ENCODE results near the gene TGM1. TPM values are rescaled to one million over a fixed set of nuclear protein-coding genes. Genes with fewer than 3 reads are reported as not detected.
"Not testable (repeated sequence)": the region's sequence is repeated elsewhere in the genome, so short reads cannot be mapped to it uniquely, and the experiment has no call there.

Gene TGM1
- total RNA-seq, 2 donors from 2014 or later = 0.40 to 3.9 TPM

DNA sequence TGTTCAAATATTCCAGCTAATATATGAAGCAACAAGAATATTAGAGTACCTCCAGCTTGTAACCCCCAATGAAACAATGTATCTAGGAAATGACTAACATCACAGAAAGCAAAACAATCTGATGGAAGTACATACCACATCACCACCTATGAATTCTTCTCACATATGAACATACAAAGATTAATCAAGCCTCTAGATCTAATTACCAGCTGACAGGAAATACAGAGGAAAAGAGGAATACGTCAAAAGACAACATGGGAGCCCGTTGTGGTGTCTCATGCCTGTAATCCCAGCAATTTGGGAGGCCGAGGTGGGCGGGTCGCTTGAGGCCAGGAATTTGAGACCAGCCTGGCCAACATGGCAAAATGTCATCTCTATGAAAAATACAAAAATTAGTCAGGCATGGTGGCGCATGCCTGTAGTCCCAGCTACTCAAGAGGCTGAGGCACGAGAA, 38.3 kb downstream of the TGM1 start:
- no peaks in the 10 kb centered on the region for H3K4me1 ChIP-seq

DNA sequence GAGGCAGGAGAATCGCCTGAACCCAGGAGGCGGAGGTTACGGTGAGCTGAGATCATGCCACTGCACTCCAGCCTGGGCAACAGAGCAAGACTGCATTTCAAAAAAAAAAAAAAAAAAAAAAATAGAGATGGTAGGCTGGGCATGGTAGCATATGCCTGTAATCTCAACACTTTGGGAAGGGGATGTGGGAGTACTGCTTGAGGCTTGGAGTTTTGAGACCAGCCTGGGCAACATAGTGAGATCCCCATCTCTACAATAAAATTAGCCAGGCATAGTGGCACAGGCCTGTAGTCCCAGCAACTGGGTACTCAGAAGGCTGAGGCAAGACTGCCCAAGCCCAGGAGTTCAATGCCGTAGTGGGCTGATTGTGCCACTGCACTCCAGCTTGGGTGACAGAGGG, 40.0 kb downstream of the TGM1 start:
- H3K27me3 ChIP-seq; H3K4me1 ChIP-seq; H3K9me3 ChIP-seq; H3K4me3 ChIP-seq; H3K27ac ChIP-seq; DNase-seq; intact Hi-C loops (cut with DNase I); H3K36me3 ChIP-seq; H3K9ac ChIP-seq (ENCODE audit: low read depth in 2 of 2, low read length in 2 of 2): not testable (repeated sequence)

More for the DNA sequence above, 38.3 kb downstream of the TGM1 start:
- no peaks in the 10 kb centered on the region for H3K27me3 ChIP-seq
- TF ChIP-seq CTCF (IDR thresholded peaks at IDR 0.05) = no peak
- intact Hi-C loops (cut with DNase I) = no loop called here
- H3K27ac ChIP-seq = no peak overlapping the region
- no peak overlapping the region for H3K4me3 ChIP-seq
- no peaks in the 10 kb centered on the region for H3K9me3 ChIP-seq
- DNase-seq = no peak
- no peak overlapping the region for H3K9ac ChIP-seq (ENCODE audit: low read depth in 2 of 2, low read length in 2 of 2)
- H3K36me3 ChIP-seq = no peaks in the 10 kb centered on the region

- no peak for DNase-seq
- H3K9ac ChIP-seq (ENCODE audit: low read depth in 2 of 2, low read length in 2 of 2) = no peak overlapping the region
- no peaks in the 10 kb centered on the region for H3K27me3 ChIP-seq
- no peaks in the 10 kb centered on the region for H3K36me3 ChIP-seq
- TF ChIP-seq CTCF (IDR thresholded peaks at IDR 0.05) = no peak
- H3K27ac ChIP-seq = no peak overlapping the region
- no peaks in the 10 kb centered on the region for H3K4me1 ChIP-seq
- no peak overlapping the region for H3K4me3 ChIP-seq
- intact Hi-C loops (cut with DNase I) = no loop called here
- no peaks in the 10 kb centered on the region for H3K9me3 ChIP-seq
These were observed 43.5 kb downstream of the TGM1 start for GRCh38 chr14:24219521-24219920.

DNA sequence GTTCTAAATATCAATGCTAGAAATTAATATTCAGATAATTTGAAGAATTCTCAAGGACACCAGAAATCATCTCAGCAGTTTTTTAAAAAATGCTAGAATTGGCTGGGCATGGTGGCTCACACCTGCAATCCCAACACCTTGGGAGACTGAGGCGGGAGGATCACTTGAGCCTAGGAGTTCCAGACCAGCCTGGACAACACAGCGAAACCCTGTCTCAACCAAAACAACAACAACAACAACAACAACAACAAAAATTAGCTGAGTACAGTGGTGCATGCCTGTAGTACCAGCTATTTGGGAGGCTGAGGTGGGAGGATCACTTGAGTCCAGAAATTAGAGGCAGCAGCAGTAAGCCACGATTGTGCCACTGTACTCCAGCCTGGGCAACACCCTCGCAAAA, 43.9 kb downstream of the TGM1 start:
- no peak overlapping the region for H3K4me3 ChIP-seq
- no peak overlapping the region for H3K9ac ChIP-seq (ENCODE audit: low read depth in 2 of 2, low read length in 2 of 2)
- no peaks in the 10 kb centered on the region for H3K9me3 ChIP-seq
- no peaks in the 10 kb centered on the region for H3K4me1 ChIP-seq
- H3K27me3 ChIP-seq = no peaks in the 10 kb centered on the region
- H3K27ac ChIP-seq = no peak overlapping the region
- no peaks in the 10 kb centered on the region for H3K36me3 ChIP-seq
- intact Hi-C loops (cut with DNase I) = no loop called here
- TF ChIP-seq CTCF (IDR thresholded peaks at IDR 0.05) = no peak
- no peak for DNase-seq

- H3K27ac ChIP-seq; H3K4me3 ChIP-seq; H3K9me3 ChIP-seq; intact Hi-C loops (cut with DNase I); H3K9ac ChIP-seq (ENCODE audit: low read depth in 2 of 2, low read length in 2 of 2); H3K36me3 ChIP-seq; H3K4me1 ChIP-seq; H3K27me3 ChIP-seq; DNase-seq: not testable (repeated sequence)
These were observed 46.1 kb downstream of the TGM1 start for GRCh38 chr14:24216876-24217275.

DNA sequence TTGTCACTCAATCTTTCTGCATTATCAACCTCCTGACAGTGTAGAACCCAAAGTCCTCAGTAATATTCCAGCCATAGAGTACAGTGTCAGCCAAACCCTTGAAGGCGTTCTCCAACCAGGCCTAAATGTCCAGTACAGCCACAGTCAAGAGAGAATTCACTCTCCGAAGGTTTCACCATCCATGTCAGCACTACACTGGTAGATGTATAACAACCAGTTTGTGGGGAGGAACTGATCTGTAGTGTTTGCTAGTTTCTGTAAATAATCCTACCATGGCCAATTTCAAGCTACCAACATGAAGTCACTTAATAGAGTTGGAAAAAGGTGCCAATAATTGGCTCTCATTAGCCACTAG, 46.7 kb downstream of the TGM1 start:
- H3K27ac ChIP-seq = no peak overlapping the region
- DNase-seq = no peak
- no peaks in the 10 kb centered on the region for H3K9me3 ChIP-seq
- no peak for TF ChIP-seq CTCF (IDR thresholded peaks at IDR 0.05)
- peak overlapping the region in 1 of 2 donors; percentile 92 for H3K9ac ChIP-seq (ENCODE audit: low read depth in 2 of 2, low read length in 2 of 2)
- no peaks in the 10 kb centered on the region for H3K36me3 ChIP-seq
- peaks cover 5% of the 10 kb centered on the region for H3K4me1 ChIP-seq
- intact Hi-C loops (cut with DNase I) = no loop called here
- no peaks in the 10 kb centered on the region for H3K27me3 ChIP-seq
- no peak overlapping the region for H3K4me3 ChIP-seq
